WTC11 (cell line): ENCODE data around the gene KRTAP1-4. TPM values are rescaled to one million over a fixed set of nuclear protein-coding genes. Genes with fewer than 3 reads are reported as not detected.

ENCODE experiments used
- ATAC-seq: fragments of 200-7000 bp; cut with Tn5 transposase; 2 replicates; pipeline ENCODE4 v1.10.0; 2021; ENCODE audit warnings: mild to moderate bottlenecking, moderate library complexity
- CTCF ChIA-PET: fragments of 300-600 bp; sonication (Branson Sonifier 250); formaldehyde crosslinking; loops from one replicate; lab custom pipeline; 2021; ENCODE audit warnings: antibody characterized with exemption; lab: Charles Lee
- POLR2A ChIA-PET: fragments of 350-600 bp; sonication (Branson Sonifier 250); formaldehyde crosslinking; loops from one replicate; lab custom pipeline; 2021; ENCODE audit warnings: antibody characterized with exemption; lab: Charles Lee
- DNase-seq: peaks from one replicate; pipeline ENCODE4 v3.0.0; 2021; ENCODE audit warnings: low spot score
- H3K27ac Mint-ChIP-seq: 2 replicates; pipeline ENCODE4 v1.8.0; 2021; ENCODE audit warnings: mixed read lengths
- H3K27me3 Mint-ChIP-seq: 2 replicates; pipeline ENCODE4 v1.8.0; 2021; ENCODE audit warnings: low read depth, mild to moderate bottlenecking, moderate library complexity, mixed read lengths
- H3K36me3 Mint-ChIP-seq: 2 replicates; pipeline ENCODE4 v1.8.0; 2021; ENCODE audit warnings: mixed read lengths
- H3K4me1 Mint-ChIP-seq: 2 replicates; pipeline ENCODE4 v1.8.0; 2022; ENCODE audit warnings: mixed read lengths
- H3K4me3 Mint-ChIP-seq: 2 replicates; pipeline ENCODE4 v1.8.0; 2021; ENCODE audit warnings: mild to moderate bottlenecking, moderate library complexity, mixed read lengths
- H3K9me3 Mint-ChIP-seq: 2 replicates; pipeline ENCODE4 v1.8.0; 2021; ENCODE audit warnings: mixed read lengths
- ATF3 ChIP-seq: sonication (generic); formaldehyde crosslinking; conservative IDR thresholded peaks from 2 replicates; pipeline ENCODE4 v1.8.1; 2022; ENCODE audit warnings: mild to moderate bottlenecking, missing genetic modification reagents
- CDX4 ChIP-seq: fragments of 250-450 bp; sonication (Bioruptor Pico); IDR thresholded peaks from 2 replicates; pipeline ENCODE4 v1.9.0; 2021; ENCODE audit warnings: moderate library complexity, mild to moderate bottlenecking, inconsistent platforms, borderline replicate concordance
- CREB1 ChIP-seq: sonication (generic); formaldehyde crosslinking; IDR thresholded peaks from 2 replicates; pipeline ENCODE4 v1.8.0; 2023; ENCODE audit warnings: mild to moderate bottlenecking, missing genetic modification reagents
- E2F1 ChIP-seq: sonication (generic); formaldehyde crosslinking; IDR thresholded peaks from 2 replicates; pipeline ENCODE4 v1.8.0; 2022; ENCODE audit warnings: mild to moderate bottlenecking, missing genetic modification reagents
- GTF2I ChIP-seq: fragments of 250-450 bp; sonication (Bioruptor Pico); conservative IDR thresholded peaks from 2 replicates; pipeline ENCODE4 v1.4.0; 2021; ENCODE audit warnings: mild to moderate bottlenecking
- IRF1 ChIP-seq: sonication (generic); formaldehyde crosslinking; IDR thresholded peaks from 2 replicates; pipeline ENCODE4 v1.8.0; 2023; ENCODE audit warnings: missing genetic modification reagents
- IRF2 ChIP-seq: sonication (generic); formaldehyde crosslinking; IDR thresholded peaks from 2 replicates; pipeline ENCODE4 v1.8.0; 2022; ENCODE audit warnings: low read depth, missing genetic modification reagents, borderline replicate concordance
- JUN ChIP-seq: sonication (generic); formaldehyde crosslinking; IDR thresholded peaks from 2 replicates; pipeline ENCODE4 v1.8.0; 2023; ENCODE audit warnings: mild to moderate bottlenecking, missing genetic modification reagents
- MXD4 ChIP-seq: fragments of 250-450 bp; sonication (Bioruptor Pico); IDR thresholded peaks from 2 replicates; pipeline ENCODE4 v1.8.0; 2021; ENCODE audit warnings: mild to moderate bottlenecking, moderate library complexity, borderline replicate concordance
- NFATC4 ChIP-seq: fragments of 250-450 bp; sonication (Bioruptor Pico); IDR thresholded peaks from 2 replicates; pipeline ENCODE4 v1.9.0; 2021; ENCODE audit warnings: mild to moderate bottlenecking
- PRDM15 ChIP-seq: sonication (generic); formaldehyde crosslinking; IDR thresholded peaks from 2 replicates; pipeline ENCODE4 v1.8.0; 2022; ENCODE audit warnings: missing genetic modification reagents
- PREB ChIP-seq: sonication (generic); formaldehyde crosslinking; IDR thresholded peaks from 2 replicates; pipeline ENCODE4 v1.8.1; 2022; ENCODE audit warnings: mild to moderate bottlenecking, missing genetic modification reagents, moderate library complexity, borderline replicate concordance
- SMAD3 ChIP-seq: sonication (generic); formaldehyde crosslinking; IDR thresholded peaks from 2 replicates; pipeline ENCODE4 v1.8.0; 2022; ENCODE audit warnings: missing genetic modification reagents, mild to moderate bottlenecking, borderline replicate concordance
- SOX15 ChIP-seq: fragments of 250-450 bp; sonication (Bioruptor Pico); IDR thresholded peaks from 2 replicates; pipeline ENCODE4 v1.9.0; 2021; ENCODE audit warnings: mild to moderate bottlenecking
- STAT6 ChIP-seq: sonication (generic); formaldehyde crosslinking; conservative IDR thresholded peaks from 2 replicates; pipeline ENCODE4 v1.8.1; 2023; ENCODE audit warnings: mild to moderate bottlenecking, low read depth, missing genetic modification reagents, moderate library complexity
- TEAD1 ChIP-seq: sonication (generic); formaldehyde crosslinking; IDR thresholded peaks from 2 replicates; pipeline ENCODE4 v1.8.0; 2022; ENCODE audit warnings: mild to moderate bottlenecking, missing genetic modification reagents
- USF1 ChIP-seq: sonication (generic); formaldehyde crosslinking; IDR thresholded peaks from 2 replicates; pipeline ENCODE4 v1.8.0; 2022; ENCODE audit warnings: mild to moderate bottlenecking, missing genetic modification reagents
- ZNF671 ChIP-seq: fragments of 250-450 bp; sonication (Bioruptor Pico); IDR thresholded peaks from 2 replicates; pipeline ENCODE4 v1.8.0; 2021; ENCODE audit warnings: mild to moderate bottlenecking
- ZSCAN18 ChIP-seq: fragments of 250-450 bp; sonication (Bioruptor Pico); IDR thresholded peaks from 2 replicates; pipeline ENCODE4 v2.1.2; 2022; ENCODE audit warnings: mild to moderate bottlenecking, moderate library complexity
- total RNA-seq: library from RNA; stranded (reverse); gene quantifications from 3 replicates; pipeline ENCODE4 v1.2.3, GENCODE V29; 2021

KRTAP1-4 gene
- total RNA-seq, 1 experiment from 2014 or later: not detected

GRCh38 chr17:40993839-40994238, 36.2 kb downstream of the KRTAP1-4 start, which contains the start of gene KRTAP3-3 (continued):
- TF ChIP-seq E2F1 (no peak), SOX15 (CRISPR knock-in tag) (no peak), PRDM15 (CRISPR knock-in tag) (no peak), PREB (CRISPR knock-in tag) (no peak), IRF1 (CRISPR knock-in tag) (no peak), USF1 (no peak)

GRCh38 chr17:40993084-40993483, 36.9 kb downstream of the KRTAP1-4 start:
- peaks cover 7% of the 10 kb centered on the region; the same call in 1 of the 2 replicates for H3K4me1 Mint-ChIP-seq
- CTCF ChIA-PET: no interaction called here
- ATAC-seq: no peak
- H3K36me3 Mint-ChIP-seq: no peaks in the 10 kb centered on the region
- POLR2A ChIA-PET: no interaction called here
- no peak overlapping the region for H3K4me3 Mint-ChIP-seq
- no peak for TF ChIP-seq CREB1
- no peak for TF ChIP-seq IRF2 (CRISPR knock-in tag)
- no peak for TF ChIP-seq NFATC4 (CRISPR knock-in tag)
- no peak for TF ChIP-seq ZNF671
- no peak for TF ChIP-seq MXD4 (CRISPR knock-in tag)
- no peak for TF ChIP-seq TEAD1 (CRISPR knock-in tag)
- TF ChIP-seq CDX4 (CRISPR knock-in tag): no peak
- no peak for TF ChIP-seq ATF3 (CRISPR knock-in tag)
- TF ChIP-seq SMAD3: no peak
- no peak for TF ChIP-seq SOX15 (CRISPR knock-in tag)
- TF ChIP-seq STAT6 (CRISPR knock-in tag): no peak
- no peak for TF ChIP-seq GTF2I (CRISPR knock-in tag)
- no peak for TF ChIP-seq ZSCAN18 (CRISPR knock-in tag)
- no peak for TF ChIP-seq JUN (CRISPR knock-in tag)
- no peaks in the 10 kb centered on the region for H3K27me3 Mint-ChIP-seq
- peaks cover 6% of the 10 kb centered on the region for H3K9me3 Mint-ChIP-seq
- H3K27ac Mint-ChIP-seq: no peak overlapping the region
- no peak for DNase-seq
